HepG2 (cell line): Measurements from ENCODE around the gene ZNF343. TPM values are rescaled to one million over a fixed set of nuclear protein-coding genes. Genes with fewer than 3 reads are reported as not detected.

Experiments used
- CBX2 ChIP-seq, 2 experiments: fragments of 200-600 bp in 1 of 2; sonication (generic); formaldehyde crosslinking in 1 of 2; IDR thresholded peaks; 2 replicates each; pipeline versions ENCODE4 v1.7.0 to v1.8.1; 2018 to 2022; ENCODE audit warnings: low read depth in 2 of 2, low read length in 1 of 2, mild to moderate bottlenecking in 1 of 2, missing genetic modification reagents in 1 of 2
- FOSL2 ChIP-seq: sonication (generic); formaldehyde crosslinking; IDR thresholded peaks from 2 replicates; pipeline ENCODE4 v1.4.0; 2020; ENCODE audit warnings: missing genetic modification reagents
- HES4 ChIP-seq: sonication (generic); formaldehyde crosslinking; IDR thresholded peaks from 2 replicates; pipeline ENCODE4 v1.9.0; 2021; ENCODE audit warnings: mild to moderate bottlenecking, missing genetic modification reagents, borderline replicate concordance
- IKZF4 ChIP-seq: sonication (generic); formaldehyde crosslinking; IDR thresholded peaks from 2 replicates; pipeline ENCODE4 v1.5.1; 2020; ENCODE audit warnings: borderline replicate concordance, mild to moderate bottlenecking, low read depth, missing genetic modification reagents; ENCODE audit errors: not compliant biosample characterization
- KMT2A ChIP-seq: sonication (generic); formaldehyde crosslinking; IDR thresholded peaks from 2 replicates; pipeline ENCODE4 v1.4.0; 2020; ENCODE audit warnings: missing genetic modification reagents
- NFIB ChIP-seq: sonication (generic); formaldehyde crosslinking; IDR thresholded peaks from 2 replicates; pipeline ENCODE4 v1.9.0; 2021; ENCODE audit warnings: missing genetic modification reagents, mild to moderate bottlenecking, borderline replicate concordance
- PBX3 ChIP-seq: sonication (generic); formaldehyde crosslinking; IDR thresholded peaks from 2 replicates; pipeline ENCODE4 v1.8.1; 2023; ENCODE audit warnings: missing genetic modification reagents, inconsistent platforms, borderline replicate concordance
- PHF20 ChIP-seq: sonication (generic); formaldehyde crosslinking; IDR thresholded peaks from 2 replicates; pipeline ENCODE4 v1.5.0; 2020; ENCODE audit warnings: mild to moderate bottlenecking, missing genetic modification reagents
- PRDM4 ChIP-seq: sonication (generic); formaldehyde crosslinking; IDR thresholded peaks from 2 replicates; pipeline ENCODE4 v1.9.0; 2021; ENCODE audit warnings: missing genetic modification reagents, borderline replicate concordance
- RFXANK ChIP-seq: IDR thresholded peaks from 2 replicates; pipeline ENCODE4 v1.6.1; 2016
- SATB2 ChIP-seq: sonication (generic); formaldehyde crosslinking; IDR thresholded peaks from 2 replicates; pipeline ENCODE4 v1.5.0; 2020; ENCODE audit warnings: missing genetic modification reagents
- SMAD3 ChIP-seq: sonication (generic); formaldehyde crosslinking; IDR thresholded peaks from 2 replicates; pipeline ENCODE4 v1.4.0; 2020; ENCODE audit warnings: missing genetic modification reagents
- SRY ChIP-seq: sonication (generic); formaldehyde crosslinking; IDR thresholded peaks from 2 replicates; pipeline ENCODE4 v1.8.0; 2022; ENCODE audit warnings: mild to moderate bottlenecking, missing genetic modification reagents
- TFAP4 ChIP-seq: sonication (generic); IDR thresholded peaks from 2 replicates; pipeline ENCODE4 v1.6.1; 2016; ENCODE audit warnings: low read depth, borderline replicate concordance
- TRIM24 ChIP-seq: sonication (generic); formaldehyde crosslinking; IDR thresholded peaks from 2 replicates; pipeline ENCODE4 v1.8.0; 2022; ENCODE audit warnings: mild to moderate bottlenecking, missing genetic modification reagents
- ZNF205 ChIP-seq: IDR thresholded peaks from 2 replicates; pipeline ENCODE4 v1.6.1; 2018; ENCODE audit warnings: missing biosample characterization, missing genetic modification reagents
- ZNF772 ChIP-seq: sonication (generic); formaldehyde crosslinking; IDR thresholded peaks from 2 replicates; pipeline ENCODE4 v1.5.0; 2020; ENCODE audit warnings: mild to moderate bottlenecking, missing genetic modification reagents
- polyA plus RNA-seq, 8 experiments: library from polyadenylated mRNA; depleted of rRNA in 3 of 8; stranded (reverse) in 7 of 8; unstranded in 1 of 8; fragments of >200 nt; fragmentation: Illumina TruSeq in 4 of 8; extraction: Trizol in 4 of 8; gene quantifications; 2 replicates each; pipeline versions ENCODE4 v1.2.1 to v1.2.3, GENCODE V29; 2011 to 2016; ENCODE audit warnings: low read depth in 4 of 8, missing spikeins in 1 of 8, mixed read lengths in 1 of 8; ENCODE audit not compliant: insufficient read depth in 1 of 8
- total RNA-seq, 5 experiments: library from RNA; depleted of rRNA; stranded (reverse); fragments of >200 nt; fragmentation: Illumina TruSeq; extraction: Trizol; gene quantifications; 2 replicates each; pipeline ENCODE4 v1.2.3, GENCODE V29; 2016; ENCODE audit warnings: low read depth in 1 of 5
- TF ChIP-seq, protein P1 (sequence below): sonication (generic); formaldehyde crosslinking; IDR thresholded peaks from 2 replicates; pipeline ENCODE4 v1.9.0; 2021; ENCODE audit warnings: missing genetic modification reagents, borderline replicate concordance
- TF ChIP-seq, protein P2 (sequence below): sonication (generic); formaldehyde crosslinking; IDR thresholded peaks from 2 replicates; pipeline ENCODE4 v1.5.1; 2020; ENCODE audit warnings: mild to moderate bottlenecking, missing genetic modification reagents, moderate library complexity

The ZNF343 gene
- total and polyA plus RNA-seq, 2 of the 13 experiments (the other 11 are each of a cell fraction or from before 2014, with no cell fraction given): 16.4 to 22.1 TPM

- TF ChIP-seq ZNF772 (CRISPR knock-in tag) (peak; percentile 27; the same call in 1 of the 2 replicates), PHF20 (CRISPR knock-in tag) (no peak), FOSL2 (CRISPR knock-in tag) (no peak), NFIB (CRISPR knock-in tag) (no peak), SRY (CRISPR knock-in tag) (peak; percentile 19; the same call in 1 of the 2 replicates), HES4 (CRISPR knock-in tag) (no peak), PBX3 (CRISPR knock-in tag) (peak; percentile 11; the same call in 1 of the 2 replicates), TFAP4 (no peak), PRDM4 (CRISPR knock-in tag) (no peak), CBX2 (IDR thresholded peaks at IDR 0.05; ENCODE audit: low read depth, low read length) (no peak), CBX2 (CRISPR knock-in tag; IDR thresholded peaks at IDR 0.05; ENCODE audit: low read depth) (0 out of 2 replicates have a peak, but pooled peaks have one; percentile 2), SMAD3 (CRISPR knock-in tag) (no peak), KMT2A (CRISPR knock-in tag) (no peak), RFXANK (no peak), ZNF205 (CRISPR knock-in tag) (no peak), SATB2 (CRISPR knock-in tag) (no peak), TRIM24 (CRISPR knock-in tag) (no peak), IKZF4 (no peak)
- TF ChIP-seq, protein P1, sequence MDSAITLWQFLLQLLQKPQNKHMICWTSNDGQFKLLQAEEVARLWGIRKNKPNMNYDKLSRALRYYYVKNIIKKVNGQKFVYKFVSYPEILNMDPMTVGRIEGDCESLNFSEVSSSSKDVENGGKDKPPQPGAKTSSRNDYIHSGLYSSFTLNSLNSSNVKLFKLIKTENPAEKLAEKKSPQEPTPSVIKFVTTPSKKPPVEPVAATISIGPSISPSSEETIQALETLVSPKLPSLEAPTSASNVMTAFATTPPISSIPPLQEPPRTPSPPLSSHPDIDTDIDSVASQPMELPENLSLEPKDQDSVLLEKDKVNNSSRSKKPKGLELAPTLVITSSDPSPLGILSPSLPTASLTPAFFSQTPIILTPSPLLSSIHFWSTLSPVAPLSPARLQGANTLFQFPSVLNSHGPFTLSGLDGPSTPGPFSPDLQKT (CRISPR knock-in tag): no peak
- TF ChIP-seq, protein P2, sequence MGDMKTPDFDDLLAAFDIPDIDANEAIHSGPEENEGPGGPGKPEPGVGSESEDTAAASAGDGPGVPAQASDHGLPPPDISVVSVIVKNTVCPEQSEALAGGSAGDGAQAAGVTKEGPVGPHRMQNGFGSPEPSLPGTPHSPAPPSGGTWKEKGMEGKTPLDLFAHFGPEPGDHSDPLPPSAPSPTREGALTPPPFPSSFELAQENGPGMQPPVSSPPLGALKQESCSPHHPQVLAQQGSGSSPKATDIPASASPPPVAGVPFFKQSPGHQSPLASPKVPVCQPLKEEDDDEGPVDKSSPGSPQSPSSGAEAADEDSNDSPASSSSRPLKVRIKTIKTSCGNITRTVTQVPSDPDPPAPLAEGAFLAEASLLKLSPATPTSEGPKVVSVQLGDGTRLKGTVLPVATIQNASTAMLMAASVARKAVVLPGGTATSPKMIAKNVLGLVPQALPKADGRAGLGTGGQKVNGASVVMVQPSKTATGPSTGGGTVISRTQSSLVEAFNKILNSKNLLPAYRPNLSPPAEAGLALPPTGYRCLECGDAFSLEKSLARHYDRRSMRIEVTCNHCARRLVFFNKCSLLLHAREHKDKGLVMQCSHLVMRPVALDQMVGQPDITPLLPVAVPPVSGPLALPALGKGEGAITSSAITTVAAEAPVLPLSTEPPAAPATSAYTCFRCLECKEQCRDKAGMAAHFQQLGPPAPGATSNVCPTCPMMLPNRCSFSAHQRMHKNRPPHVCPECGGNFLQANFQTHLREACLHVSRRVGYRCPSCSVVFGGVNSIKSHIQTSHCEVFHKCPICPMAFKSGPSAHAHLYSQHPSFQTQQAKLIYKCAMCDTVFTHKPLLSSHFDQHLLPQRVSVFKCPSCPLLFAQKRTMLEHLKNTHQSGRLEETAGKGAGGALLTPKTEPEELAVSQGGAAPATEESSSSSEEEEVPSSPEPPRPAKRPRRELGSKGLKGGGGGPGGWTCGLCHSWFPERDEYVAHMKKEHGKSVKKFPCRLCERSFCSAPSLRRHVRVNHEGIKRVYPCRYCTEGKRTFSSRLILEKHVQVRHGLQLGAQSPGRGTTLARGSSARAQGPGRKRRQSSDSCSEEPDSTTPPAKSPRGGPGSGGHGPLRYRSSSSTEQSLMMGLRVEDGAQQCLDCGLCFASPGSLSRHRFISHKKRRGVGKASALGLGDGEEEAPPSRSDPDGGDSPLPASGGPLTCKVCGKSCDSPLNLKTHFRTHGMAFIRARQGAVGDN (CRISPR knock-in tag): peak; percentile 60
These were observed 710 bp upstream of the ZNF343 start (continued) for GRCh38 chr20:2509468-2509781.
